ENCODE measurements around the gene FIZ1.

DNA sequence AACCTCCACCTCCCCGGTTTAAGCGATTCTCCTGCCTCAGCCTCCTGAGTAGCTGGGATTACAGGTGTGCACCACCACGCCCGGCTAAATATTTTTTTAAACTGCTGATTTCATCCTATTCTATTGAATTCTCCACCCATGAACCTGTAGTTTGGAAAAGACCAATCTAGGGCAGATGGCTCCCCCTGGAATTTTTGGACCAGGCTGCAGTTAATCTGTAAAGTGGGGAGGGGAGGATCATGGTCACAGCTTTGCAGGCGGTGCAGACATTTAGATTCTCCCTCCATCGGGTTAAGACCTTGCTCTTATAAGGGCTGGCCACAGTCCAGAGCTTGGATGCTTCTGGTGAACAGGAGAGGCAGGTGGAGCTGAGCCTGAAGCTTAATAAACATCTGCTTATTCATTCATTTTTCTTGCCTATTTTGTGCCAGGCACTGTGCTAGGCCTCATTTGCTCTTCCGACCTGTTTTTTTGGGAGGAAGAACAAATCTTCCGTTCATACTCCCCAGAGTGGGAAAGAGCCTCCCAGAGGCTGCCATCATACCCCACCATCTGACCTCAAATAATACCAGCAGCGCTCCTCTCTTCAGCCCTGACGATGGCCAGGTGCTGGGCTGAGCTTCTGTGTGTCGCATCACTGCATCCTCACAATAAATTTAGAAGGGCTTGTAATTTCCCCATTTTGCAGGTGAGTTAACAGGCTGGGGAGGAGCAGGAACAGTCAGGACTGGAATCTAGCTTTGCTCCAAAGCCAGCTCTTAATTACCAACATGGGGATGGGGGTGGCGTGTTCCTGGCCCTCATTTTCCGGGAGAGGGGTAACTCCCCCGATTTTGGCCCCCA is 47.8 kb upstream of the FIZ1 start:
- TF ChIP-seq POLR2AphosphoS5 (IDR thresholded peaks at IDR 0.05): no peak
- TF ChIP-seq, protein P1, sequence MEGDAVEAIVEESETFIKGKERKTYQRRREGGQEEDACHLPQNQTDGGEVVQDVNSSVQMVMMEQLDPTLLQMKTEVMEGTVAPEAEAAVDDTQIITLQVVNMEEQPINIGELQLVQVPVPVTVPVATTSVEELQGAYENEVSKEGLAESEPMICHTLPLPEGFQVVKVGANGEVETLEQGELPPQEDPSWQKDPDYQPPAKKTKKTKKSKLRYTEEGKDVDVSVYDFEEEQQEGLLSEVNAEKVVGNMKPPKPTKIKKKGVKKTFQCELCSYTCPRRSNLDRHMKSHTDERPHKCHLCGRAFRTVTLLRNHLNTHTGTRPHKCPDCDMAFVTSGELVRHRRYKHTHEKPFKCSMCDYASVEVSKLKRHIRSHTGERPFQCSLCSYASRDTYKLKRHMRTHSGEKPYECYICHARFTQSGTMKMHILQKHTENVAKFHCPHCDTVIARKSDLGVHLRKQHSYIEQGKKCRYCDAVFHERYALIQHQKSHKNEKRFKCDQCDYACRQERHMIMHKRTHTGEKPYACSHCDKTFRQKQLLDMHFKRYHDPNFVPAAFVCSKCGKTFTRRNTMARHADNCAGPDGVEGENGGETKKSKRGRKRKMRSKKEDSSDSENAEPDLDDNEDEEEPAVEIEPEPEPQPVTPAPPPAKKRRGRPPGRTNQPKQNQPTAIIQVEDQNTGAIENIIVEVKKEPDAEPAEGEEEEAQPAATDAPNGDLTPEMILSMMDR (IDR thresholded peaks at IDR 0.05): no peak
- TF ChIP-seq POLR2A (IDR thresholded peaks at IDR 0.05): no peak

Measured in sigmoid colon (tissue), 4 donors.